Measurements from ENCODE around the gene TMTC2. TPM values are rescaled to one million over a fixed set of nuclear protein-coding genes. Genes with fewer than 3 reads are reported as not detected.

TMTC2 gene
- total RNA-seq, 4 donors from 2014 or later = 6.5 to 11.3 (median 8.9) TPM

GRCh38 chr12:83031196-83031595, 344.5 kb downstream of the TMTC2 start:
- no peak for TF ChIP-seq CTCF (IDR thresholded peaks at IDR 0.05; ENCODE audit: low read depth)

- no peak for TF ChIP-seq CTCF (IDR thresholded peaks at IDR 0.05; ENCODE audit: low read depth)
These were observed 350.1 kb downstream of the TMTC2 start for GRCh38 chr12:83036847-83037246.

- no peak for TF ChIP-seq CTCF (IDR thresholded peaks at IDR 0.05; ENCODE audit: low read depth)
These were observed 352.7 kb downstream of the TMTC2 start for GRCh38 chr12:83039413-83039812.

GRCh38 chr12:83040339-83040738, 353.6 kb downstream of the TMTC2 start:
- no peak for TF ChIP-seq CTCF (IDR thresholded peaks at IDR 0.05; ENCODE audit: low read depth)

GRCh38 chr12:83040991-83041390, 354.3 kb downstream of the TMTC2 start:
- no peak for TF ChIP-seq CTCF (IDR thresholded peaks at IDR 0.05; ENCODE audit: low read depth)

GRCh38 chr12:83042441-83043200, 355.9 kb downstream of the TMTC2 start:
- TF ChIP-seq CTCF (IDR thresholded peaks at IDR 0.05; ENCODE audit: low read depth) = no peak

GRCh38 chr12:83044736-83045135, 358.0 kb downstream of the TMTC2 start:
- no peak for TF ChIP-seq CTCF (IDR thresholded peaks at IDR 0.05; ENCODE audit: low read depth)

Measured in subcutaneous adipose tissue (tissue), 4 donors.